Epithelial cell of proximal tubule (primary cell): ENCODE results near the gene AP5Z1. TPM values are rescaled to one million over a fixed set of nuclear protein-coding genes. Genes with fewer than 3 reads are reported as not detected.

Experiments
- DNase-seq: peaks from one replicate; pipeline ENCODE4 v3.0.0-alpha.2; 2011; ENCODE audit warnings: low read depth
- H3K4me3 ChIP-seq: 2 replicates; pipeline ENCODE4 v1.5.1; 2011; ENCODE audit warnings: low read depth, mild to moderate bottlenecking, low read length
- total RNA-seq: library from RNA; depleted of rRNA; stranded (reverse); fragments of >200 nt; gene quantifications from 2 replicates; pipeline ENCODE4 v1.2.3, GENCODE V29; 2015
- TF ChIP-seq, protein P1 (sequence below): conservative IDR thresholded peaks from 2 replicates; pipeline ENCODE4 v1.5.1; 2012; ENCODE audit warnings: low read depth, mild to moderate bottlenecking, low read length

The AP5Z1 gene
- total RNA-seq, 1 donor from 2014 or later, result 21.4 TPM

DNA sequence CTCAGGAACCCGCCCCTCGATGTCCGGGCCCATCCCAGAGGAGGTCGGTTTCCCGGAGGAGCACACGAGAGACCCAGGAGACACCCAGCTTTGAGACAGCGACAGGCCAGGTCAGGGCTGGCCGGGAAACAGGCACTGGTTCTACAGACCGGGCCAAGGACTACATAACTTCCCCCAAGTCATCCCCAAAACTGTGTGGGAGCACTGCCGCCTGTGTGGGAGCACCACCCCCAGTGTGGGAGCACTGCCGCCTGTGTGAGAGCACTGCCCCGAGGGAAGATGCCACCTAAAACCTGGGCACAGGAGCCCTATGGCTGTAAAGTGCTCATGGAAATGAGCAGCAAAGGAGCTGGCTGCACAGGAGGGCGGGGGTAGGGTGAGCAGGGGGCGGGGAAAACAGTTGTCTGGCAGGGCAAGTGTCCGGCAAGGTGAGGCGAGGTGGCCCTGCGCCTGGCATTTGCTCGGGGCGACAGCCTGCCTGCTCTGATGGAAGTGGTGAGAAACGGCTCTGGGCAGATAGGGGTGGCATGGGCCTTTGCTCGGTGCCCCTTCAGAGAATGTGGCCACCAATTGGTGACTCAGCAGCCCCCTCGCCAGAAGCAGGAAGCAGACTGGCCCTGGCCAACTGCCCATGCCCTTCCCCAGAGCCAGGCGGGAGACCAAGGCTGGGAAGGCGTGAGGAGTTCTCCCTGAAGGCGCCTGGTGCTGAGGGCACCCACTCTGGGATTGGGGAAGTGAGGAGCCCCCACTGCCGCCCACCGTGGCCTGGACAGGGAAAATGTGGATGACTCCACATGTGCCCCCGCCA, 60.2 kb downstream of the AP5Z1 start:
- DNase-seq, result no peak
- TF ChIP-seq, protein P1, sequence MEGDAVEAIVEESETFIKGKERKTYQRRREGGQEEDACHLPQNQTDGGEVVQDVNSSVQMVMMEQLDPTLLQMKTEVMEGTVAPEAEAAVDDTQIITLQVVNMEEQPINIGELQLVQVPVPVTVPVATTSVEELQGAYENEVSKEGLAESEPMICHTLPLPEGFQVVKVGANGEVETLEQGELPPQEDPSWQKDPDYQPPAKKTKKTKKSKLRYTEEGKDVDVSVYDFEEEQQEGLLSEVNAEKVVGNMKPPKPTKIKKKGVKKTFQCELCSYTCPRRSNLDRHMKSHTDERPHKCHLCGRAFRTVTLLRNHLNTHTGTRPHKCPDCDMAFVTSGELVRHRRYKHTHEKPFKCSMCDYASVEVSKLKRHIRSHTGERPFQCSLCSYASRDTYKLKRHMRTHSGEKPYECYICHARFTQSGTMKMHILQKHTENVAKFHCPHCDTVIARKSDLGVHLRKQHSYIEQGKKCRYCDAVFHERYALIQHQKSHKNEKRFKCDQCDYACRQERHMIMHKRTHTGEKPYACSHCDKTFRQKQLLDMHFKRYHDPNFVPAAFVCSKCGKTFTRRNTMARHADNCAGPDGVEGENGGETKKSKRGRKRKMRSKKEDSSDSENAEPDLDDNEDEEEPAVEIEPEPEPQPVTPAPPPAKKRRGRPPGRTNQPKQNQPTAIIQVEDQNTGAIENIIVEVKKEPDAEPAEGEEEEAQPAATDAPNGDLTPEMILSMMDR, result no peak
- H3K4me3 ChIP-seq, result no peak overlapping the region

DNA sequence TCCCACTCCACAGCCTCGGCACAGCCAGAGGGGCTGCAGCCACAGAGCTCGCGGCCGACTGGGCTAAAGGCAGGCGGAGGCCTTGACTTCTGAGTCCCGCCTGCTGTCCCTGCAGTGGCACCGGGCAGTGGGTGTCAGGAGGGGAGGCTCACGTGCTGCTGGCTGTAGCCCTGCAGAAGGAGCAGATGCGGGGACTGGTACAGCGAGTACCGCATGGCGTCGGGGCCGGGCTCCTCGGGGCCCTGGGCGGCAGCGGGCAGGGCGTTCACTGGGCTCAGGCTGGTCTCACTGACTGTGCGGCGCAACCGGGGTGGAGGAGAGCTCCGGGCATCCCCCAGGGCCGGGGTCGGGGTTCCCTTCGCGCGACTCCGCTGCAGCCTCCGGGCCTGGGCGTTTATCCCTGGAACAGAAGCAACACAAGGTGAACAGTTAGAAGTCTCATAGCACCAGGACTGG, 60.8 kb downstream of the AP5Z1 start:
- TF ChIP-seq, protein P1, result no peak
- no peak for DNase-seq
- no peak overlapping the region for H3K4me3 ChIP-seq

DNA sequence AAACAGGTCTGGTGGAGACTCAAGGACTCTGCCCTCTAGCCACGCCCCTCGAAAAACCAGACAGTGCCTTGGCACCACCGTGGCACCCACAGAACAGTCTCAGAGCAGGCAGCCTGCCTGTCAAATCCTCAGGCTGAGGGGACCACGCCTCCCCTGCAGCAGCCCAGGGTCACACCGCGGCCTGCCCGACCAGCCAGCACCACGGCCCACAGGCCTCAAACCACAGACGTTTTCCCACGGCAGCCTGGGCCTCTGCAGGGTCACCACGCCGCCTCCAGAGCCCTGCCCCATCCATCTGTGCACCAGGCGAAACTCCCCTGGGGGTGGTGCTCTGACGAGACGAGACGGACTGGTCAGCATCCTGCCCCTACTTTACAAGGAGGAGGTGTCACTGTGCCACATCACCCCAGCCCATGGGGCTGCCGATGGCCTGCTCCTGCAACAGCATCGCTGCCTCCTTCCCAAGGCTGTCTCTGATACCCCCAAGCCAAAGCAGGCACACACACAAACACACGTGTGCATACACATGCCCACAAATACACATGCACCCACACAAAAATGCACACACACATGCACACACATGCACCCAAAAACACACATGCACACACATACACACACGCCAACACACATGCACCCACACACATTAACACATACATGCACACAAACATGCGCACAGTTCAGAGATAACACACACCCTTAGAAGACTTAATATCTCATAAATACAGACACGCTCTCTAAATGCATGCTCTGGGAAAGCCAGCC, 61.8 kb downstream of the AP5Z1 start:
- no peak for DNase-seq
- H3K4me3 ChIP-seq, result no peak overlapping the region
- TF ChIP-seq, protein P1, result no peak

DNA sequence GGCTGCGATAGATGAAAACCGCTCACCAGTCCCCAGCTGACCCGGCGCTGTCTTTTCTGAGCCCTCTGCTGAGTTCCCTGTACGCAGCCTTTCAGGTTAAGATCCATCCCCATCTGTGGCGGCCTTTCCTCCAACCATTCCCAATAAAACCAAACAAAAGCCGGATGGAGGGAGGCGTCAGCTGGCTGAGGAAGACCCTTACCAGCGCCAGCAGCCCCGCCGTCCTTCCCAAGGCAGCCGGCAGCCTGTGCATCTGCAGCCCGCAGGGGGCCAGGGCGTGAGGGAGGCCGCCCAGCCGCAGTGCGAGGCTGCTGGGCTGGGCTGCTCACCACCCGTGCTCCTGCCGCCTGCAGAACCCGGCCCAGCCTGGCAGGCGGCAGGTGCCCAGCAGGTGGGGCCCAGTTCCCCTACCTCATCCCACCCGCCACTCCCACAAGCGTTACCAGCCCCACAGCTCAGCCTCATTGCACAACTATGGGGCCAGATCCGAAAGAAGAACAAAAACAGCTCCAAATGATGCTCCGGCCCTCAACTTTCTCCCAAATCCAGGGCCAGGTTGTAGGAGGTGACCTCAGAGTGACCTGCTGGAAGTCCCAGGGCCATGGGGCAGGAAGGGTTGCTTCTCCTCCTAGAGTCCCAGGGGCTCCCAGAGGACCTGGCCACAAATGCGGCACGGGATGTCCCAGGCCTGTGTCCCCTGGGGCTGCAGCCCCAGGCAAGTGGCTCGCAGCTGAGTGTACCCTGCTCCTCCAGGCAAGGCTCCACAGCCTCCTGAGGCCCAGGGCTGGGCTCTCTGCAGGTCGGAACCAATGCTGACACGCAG, 62.6 kb downstream of the AP5Z1 start:
- no peak for DNase-seq
- H3K4me3 ChIP-seq, result no peak overlapping the region
- TF ChIP-seq, protein P1, result no peak

DNA sequence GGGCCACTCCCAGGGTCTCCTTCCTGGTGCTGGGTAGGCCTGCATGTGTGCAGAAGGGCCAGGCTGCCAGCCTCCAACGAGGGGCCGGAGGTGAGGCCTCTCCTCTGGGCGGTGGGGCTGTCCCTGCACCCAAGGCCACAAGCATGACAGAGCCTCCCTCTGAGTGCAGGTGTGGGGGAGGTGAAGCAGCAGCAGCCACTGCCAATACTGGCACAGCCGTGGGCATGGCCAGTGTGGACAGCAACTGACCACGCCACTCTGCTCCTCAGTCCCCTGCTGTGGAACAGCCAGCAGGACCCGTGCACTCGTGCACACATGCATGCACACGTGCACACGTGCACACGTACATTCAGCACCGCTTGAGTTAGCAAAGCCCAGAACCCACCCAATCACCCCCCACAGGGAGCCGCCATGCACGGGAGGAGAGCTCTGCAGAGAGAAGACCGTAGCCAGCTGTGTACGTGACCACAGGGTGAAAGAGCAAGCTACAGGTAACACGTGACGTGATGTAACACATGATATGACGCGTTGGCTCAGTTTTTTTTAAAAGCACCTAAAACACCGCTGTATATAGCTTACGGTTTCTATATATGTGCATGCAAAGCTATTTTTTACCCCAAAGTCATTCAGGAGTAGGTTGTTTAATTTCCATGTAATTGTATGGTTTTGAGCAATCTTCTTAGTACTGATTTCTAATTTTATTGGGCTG, 63.4 kb downstream of the AP5Z1 start:
- TF ChIP-seq, protein P1, result no peak
- DNase-seq, result no peak
- no peak overlapping the region for H3K4me3 ChIP-seq

DNA sequence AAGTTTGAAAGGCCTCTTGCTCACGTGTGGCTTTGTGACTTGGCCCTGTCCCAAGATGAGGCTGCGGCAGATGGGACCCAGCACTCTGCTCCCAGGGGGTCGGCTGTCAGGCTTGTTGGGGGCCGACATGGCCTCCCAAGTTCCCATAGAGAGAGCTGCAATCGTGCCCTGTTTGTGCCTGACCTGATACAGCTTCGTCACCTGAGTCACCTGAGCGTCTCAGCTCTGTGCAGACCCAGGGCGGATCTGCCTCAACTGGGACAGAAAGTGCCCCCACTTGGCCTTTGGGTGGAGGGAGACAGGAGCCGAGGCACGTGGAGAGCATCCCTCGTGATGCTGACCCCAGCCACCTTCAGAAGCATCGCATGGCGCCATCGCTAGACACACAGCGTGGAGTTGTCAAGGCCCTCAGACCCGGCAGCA, 64.7 kb downstream of the AP5Z1 start:
- TF ChIP-seq, protein P1, result no peak
- no peak for DNase-seq
- H3K4me3 ChIP-seq, result no peak overlapping the region
